ENCODE data around the gene COL20A1. TPM values are rescaled to one million over a fixed set of nuclear protein-coding genes. Genes with fewer than 3 reads are reported as not detected.
A peak's percentile ranks its signal among the peaks of the same experiment; 100 is the strongest.

COL20A1 gene
- total RNA-seq (2016; rRNA removed; fragmentation: Illumina TruSeq; extraction: Trizol) = not detected in 2 replicates
- not detected in 2 replicates for total RNA-seq (2016; cell fraction: cytosol; rRNA removed; fragmentation: Illumina TruSeq; extraction: Trizol; ENCODE audit: low read depth)
- total RNA-seq (2016; cell fraction: insoluble cytoplasmic fraction; rRNA removed; fragmentation: Illumina TruSeq; extraction: Trizol) = not detected in 2 replicates
- not detected in 2 replicates for total RNA-seq (2016; cell fraction: membrane; rRNA removed; fragmentation: Illumina TruSeq; extraction: Trizol)
- not detected in 2 replicates for total RNA-seq (2016; cell fraction: nucleus; rRNA removed; fragmentation: Illumina TruSeq; extraction: Trizol)
- polyA plus RNA-seq (2011; rRNA removed) = 0.03 TPM in 1 of 2 replicates, not detected in the other
- 0.03 TPM in 1 of 2 replicates, not detected in the other for polyA plus RNA-seq (2011; cell fraction: cytosol; rRNA removed)
- polyA plus RNA-seq (2011; cell fraction: nucleus; rRNA removed) = 0.09 and 0.14 TPM in 2 replicates
- polyA plus RNA-seq (2012) = not detected in 2 replicates
- not detected in 2 replicates for polyA plus RNA-seq (2016; cell fraction: cytosol; fragmentation: Illumina TruSeq; extraction: Trizol; ENCODE audit: low read depth)
- not detected in 2 replicates for polyA plus RNA-seq (2016; cell fraction: insoluble cytoplasmic fraction; fragmentation: Illumina TruSeq; extraction: Trizol; ENCODE audit: low read depth)
- not detected in 2 replicates for polyA plus RNA-seq (2016; cell fraction: membrane; fragmentation: Illumina TruSeq; extraction: Trizol; ENCODE audit: low read depth)
- polyA plus RNA-seq (2016; cell fraction: nucleus; fragmentation: Illumina TruSeq; extraction: Trizol; ENCODE audit: insufficient read depth, low read depth) = not detected in 2 replicates
- not detected in 2 replicates for polyA minus RNA-seq (2011; rRNA and poly(A)+ RNA removed; ENCODE audit: low replicate concordance)
- polyA minus RNA-seq (2011; cell fraction: cytosol; rRNA and poly(A)+ RNA removed) = not detected in 2 replicates
- under 0.01 and 0.12 TPM in 2 replicates for polyA minus RNA-seq (2011; cell fraction: nucleus; rRNA and poly(A)+ RNA removed)
- percentile 7 among the genes with signal in this experiment for Bru-seq, nascent RNA
- BruChase-seq, experiment 1, labeled RNA remaining after a 6-hour chase = percentile 20 among the genes with signal in this experiment
- BruChase-seq, experiment 2, labeled RNA remaining after a 2-hour chase = percentile 12 among the genes with signal in this experiment
- long read RNA-seq, experiment 1 = 0 reads
- long read RNA-seq, experiment 2 = 0 reads

DNA sequence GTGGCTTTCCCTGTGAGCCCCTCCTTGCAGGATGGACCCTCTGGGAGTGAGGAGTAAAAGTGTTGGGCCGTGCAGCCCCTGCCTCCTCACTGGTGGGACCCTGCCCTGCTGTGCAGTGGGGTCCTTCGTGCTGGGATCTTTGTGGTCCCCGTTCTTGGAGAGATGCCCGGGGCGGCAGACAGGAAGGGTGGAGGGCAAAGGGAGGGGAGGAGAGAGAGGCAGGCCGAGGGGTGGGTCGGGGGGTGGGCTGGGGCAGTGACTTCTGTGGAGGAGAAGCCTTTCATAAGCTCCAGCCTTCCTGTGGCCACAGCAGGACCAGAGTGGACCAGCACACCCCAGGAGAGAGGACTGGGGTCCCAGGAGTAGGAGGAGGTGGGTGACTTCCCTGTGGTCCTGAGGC lies at the start of gene COL20A1:
Gene COL20A1, plus strand, starts transcription at position 283 of the 400 bp plus-strand sequence. CDS start 1,922 bp downstream, outside the sequence.
- CTCF ChIA-PET (ENCODE audit: low intra/inter-chr PET ratio, low total read pairs) = no interaction called here
- Histone ChIP-seq H3K4me3 (replicated peaks in 1 of 3; ENCODE audit: insufficient read depth in 1 of 3, low read depth in 2 of 3, low read length in 3 of 3) (no peak within 1 kb of the TSS), H4K20me1 (ENCODE audit: insufficient read depth, low read length) (peaks cover 12% of the 10 kb centered on the region; the same call in 1 of the 2 replicates), H3K4me1 (ENCODE audit: insufficient read depth, low read length) (peaks cover 15% of the 10 kb centered on the region), H3K79me2 (ENCODE audit: insufficient read depth, low read length) (no peaks in the 10 kb centered on the region), H3K4me2 (ENCODE audit: low read depth, low read length) (no peak within 1 kb of the TSS), H2AFZ (ENCODE audit: low read length) (no peak within 1 kb of the TSS), H3K27me3 (ENCODE audit: control insufficient read depth in 1 of 2, insufficient read depth in 2 of 2, low read length in 2 of 2) (peaks cover 21 to 57% of the 10 kb centered on the region in 2 experiments; a peak in 4 of 5 replicates), H3K36me3 (replicated peaks in 1 of 2; ENCODE audit: control insufficient read depth in 1 of 2, insufficient read depth in 2 of 2, low read length in 2 of 2) (peaks cover 7 to 11% of the 10 kb centered on the region in 2 experiments; a peak in 3 of 5 replicates), H3K9ac (ENCODE audit: insufficient read depth, low read depth, low read length) (no peak within 1 kb of the TSS), H3K9me3 (ENCODE audit: low read length) (no peaks in the 10 kb centered on the region), H3K27ac (ENCODE audit: extremely low read length, insufficient read depth, low read length) (no peak within 1 kb of the TSS)
- TF ChIP-seq ZFP41 (CRISPR knock-in tag; IDR thresholded peaks at IDR 0.05; ENCODE audit: borderline replicate concordance) = no peak
- TF ChIP-seq, protein P1, sequence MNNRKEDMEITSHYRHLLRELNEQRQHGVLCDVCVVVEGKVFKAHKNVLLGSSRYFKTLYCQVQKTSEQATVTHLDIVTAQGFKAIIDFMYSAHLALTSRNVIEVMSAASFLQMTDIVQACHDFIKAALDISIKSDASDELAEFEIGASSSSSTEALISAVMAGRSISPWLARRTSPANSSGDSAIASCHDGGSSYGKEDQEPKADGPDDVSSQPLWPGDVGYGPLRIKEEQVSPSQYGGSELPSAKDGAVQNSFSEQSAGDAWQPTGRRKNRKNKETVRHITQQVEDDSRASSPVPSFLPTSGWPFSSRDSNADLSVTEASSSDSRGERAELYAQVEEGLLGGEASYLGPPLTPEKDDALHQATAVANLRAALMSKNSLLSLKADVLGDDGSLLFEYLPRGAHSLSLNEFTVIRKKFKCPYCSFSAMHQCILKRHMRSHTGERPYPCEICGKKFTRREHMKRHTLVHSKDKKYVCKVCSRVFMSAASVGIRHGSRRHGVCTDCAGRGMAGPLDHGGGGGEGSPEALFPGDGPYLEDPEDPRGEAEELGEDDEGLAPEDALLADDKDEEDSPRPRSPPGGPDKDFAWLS (CRISPR knock-in tag; IDR thresholded peaks at IDR 0.05; ENCODE audit: borderline replicate concordance) = no peak
- no peak for TF ChIP-seq MAFG (CRISPR knock-in tag; IDR thresholded peaks at IDR 0.05)
- no peak for TF ChIP-seq TSC22D2 (CRISPR knock-in tag; IDR thresholded peaks at IDR 0.05; ENCODE audit: borderline replicate concordance)
- TF ChIP-seq KLF11 (CRISPR knock-in tag; IDR thresholded peaks at IDR 0.05) = no peak
- TF ChIP-seq NFYB (CRISPR knock-in tag; IDR thresholded peaks at IDR 0.05) = no peak
- TF ChIP-seq PHF21A (CRISPR knock-in tag; IDR thresholded peaks at IDR 0.05) = no peak
- no peak for TF ChIP-seq RBM39 (IDR thresholded peaks at IDR 0.05; ENCODE audit: low read depth, low read length, poor library complexity, severe bottlenecking)
- no peak for TF ChIP-seq STAG1 (CRISPR knock-in tag; IDR thresholded peaks at IDR 0.05)
- no peak for TF ChIP-seq MIXL1 (CRISPR knock-in tag; IDR thresholded peaks at IDR 0.05)
- no peak for TF ChIP-seq ZNF234 (CRISPR knock-in tag; conservative IDR thresholded peaks at IDR 0.05)
- no peak for TF ChIP-seq ZNF615 (CRISPR knock-in tag; IDR thresholded peaks at IDR 0.05; ENCODE audit: borderline replicate concordance)
- no peak for ATAC-seq
- intact Hi-C loops (cut with micrococcal nuclease; ENCODE audit: unreplicated experiment) (loop anchor here (5.0 kb wide), 2 partner anchors 71 to 111 kb away; no protein-coding TSS in a partner anchor), in situ Hi-C loops (cut with HindIII; ENCODE audit: extremely low pct_ligation_motif_present, low pct_unique_long_range_greater_than_20kb) (no loop called here)
- BruUV-seq (replicated peaks) = no TSS peak
- WGBS (ENCODE audit: low lambda C conversion rate) = 17% methylated on average over 7 of the region's 7 CpGs
- POLR2A ChIA-PET = no interaction called here
- FAIRE-seq = no peak
- no peak for DNase-seq (ENCODE audit: low spot score)
